ELR (cell line): ENCODE results near the gene ITGB5.

Experiments used
- DNase-seq: peaks from one replicate; pipeline ENCODE4 v3.0.0-alpha.2; 2015; ENCODE audit warnings: low read depth

The ITGB5 gene

GRCh38 chr3:124893526-124893925 is 6.4 kb upstream of the ITGB5 start:
- no peak for DNase-seq

GRCh38 chr3:124890573-124891190 is 3.5 kb upstream of the ITGB5 start:
- DNase-seq, result no peak

DNA sequence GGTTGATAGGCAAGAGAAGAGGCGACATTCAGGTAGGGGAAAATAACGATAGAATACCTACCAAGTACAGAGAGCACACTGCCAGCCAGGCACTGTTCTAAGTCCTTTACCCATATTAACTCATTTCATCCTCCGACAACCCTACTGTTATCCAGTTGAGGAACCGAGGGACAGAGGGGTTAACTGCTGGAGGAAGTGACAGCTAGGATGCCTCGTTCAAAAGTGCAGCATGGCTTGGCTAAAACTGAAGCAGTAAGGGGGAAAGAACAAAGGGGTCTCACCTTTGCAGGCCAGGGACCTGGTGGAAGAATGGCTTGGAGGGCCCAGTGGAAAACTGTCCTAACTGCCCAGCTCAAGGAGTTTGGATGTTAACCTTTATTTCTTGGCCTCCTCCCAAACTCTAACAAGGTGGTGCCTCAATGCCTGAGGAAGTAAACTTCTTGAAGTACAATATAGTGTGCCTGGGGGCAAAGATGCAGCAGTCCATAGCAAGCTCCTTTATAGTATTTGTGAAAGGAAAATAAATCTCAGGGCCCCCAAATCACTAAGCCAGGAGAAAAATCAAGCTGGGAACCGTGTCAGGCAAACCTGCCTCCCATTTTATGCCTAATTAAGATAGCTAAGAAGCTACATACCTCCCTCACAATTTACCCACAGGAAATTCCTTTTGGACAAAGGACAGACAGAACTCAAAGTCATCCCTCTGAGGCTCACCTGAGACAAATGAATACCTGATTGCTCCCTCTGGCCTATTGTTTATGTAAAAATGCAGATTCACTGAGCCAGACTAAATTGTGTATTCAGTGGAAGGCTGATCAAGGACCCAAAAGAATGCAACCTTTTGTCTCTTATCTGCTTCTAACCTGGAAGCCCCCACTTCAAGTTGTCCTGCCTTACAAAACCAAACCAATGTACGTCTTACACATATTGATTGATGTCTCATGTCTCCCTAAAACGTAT is 1.6 kb upstream of the ITGB5 start:
- no peak for DNase-seq

DNA sequence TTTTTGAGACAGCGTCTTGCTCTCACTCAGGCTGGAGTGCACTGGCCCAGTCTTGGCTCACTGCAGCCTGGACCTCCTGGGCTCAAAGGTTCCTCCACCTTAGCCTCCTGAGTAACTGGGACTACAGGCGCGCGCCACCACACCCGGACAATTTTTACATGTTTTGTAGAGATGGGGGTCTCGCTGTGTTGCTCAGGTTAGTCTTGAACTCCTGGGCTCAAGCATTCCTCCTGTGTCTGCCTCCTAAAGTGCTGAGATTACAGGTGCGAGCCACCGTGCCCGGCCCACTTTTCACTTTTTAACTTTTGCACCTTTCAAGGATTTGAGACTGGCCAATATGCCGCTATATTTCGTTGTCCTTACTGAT is 750 bp upstream of the ITGB5 start:
- no peak for DNase-seq

- peak; percentile 76 for DNase-seq
These were observed 753 bp downstream of the ITGB5 start for GRCh38 chr3:124886168-124887056.

DNA sequence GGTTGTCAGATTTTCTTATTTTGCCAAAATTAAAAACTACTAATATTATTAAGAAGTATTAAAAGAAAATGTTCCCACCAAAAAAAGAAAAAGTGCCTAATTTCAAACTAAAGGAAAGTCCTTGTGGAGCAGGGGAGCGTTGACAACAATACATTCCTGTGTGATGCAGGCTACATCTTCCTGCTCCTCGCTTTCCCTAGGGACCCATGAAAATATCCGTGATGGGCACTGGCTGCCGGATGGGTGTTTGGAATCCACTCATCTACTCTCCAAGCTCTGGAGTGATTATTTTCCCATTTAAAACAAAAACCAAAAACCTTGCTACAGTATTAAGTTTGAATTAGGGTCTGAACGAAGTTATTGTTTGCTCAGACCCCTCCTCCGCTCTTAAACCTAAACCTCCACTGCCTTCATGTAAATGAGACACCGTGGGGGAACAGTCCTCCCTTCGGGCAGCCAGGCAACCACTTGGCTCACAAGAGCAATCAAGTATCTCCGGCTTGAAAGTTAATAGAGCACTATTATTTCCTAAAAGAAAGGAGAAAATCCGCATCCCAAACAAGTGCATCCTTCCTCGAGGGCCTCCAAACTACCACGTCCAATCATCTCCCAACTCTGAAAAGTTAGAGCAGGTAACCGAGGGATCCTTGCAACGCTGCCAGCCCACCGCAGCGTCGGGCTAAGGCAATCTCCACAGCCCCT is 1.5 kb downstream of the ITGB5 start:
- DNase-seq, result peak; percentile 55

- DNase-seq, result no peak
These were observed 2.6 kb downstream of the ITGB5 start for GRCh38 chr3:124884474-124885101.

GRCh38 chr3:124883766-124884473 is 3.2 kb downstream of the ITGB5 start:
- DNase-seq, result peak; percentile 82

DNA sequence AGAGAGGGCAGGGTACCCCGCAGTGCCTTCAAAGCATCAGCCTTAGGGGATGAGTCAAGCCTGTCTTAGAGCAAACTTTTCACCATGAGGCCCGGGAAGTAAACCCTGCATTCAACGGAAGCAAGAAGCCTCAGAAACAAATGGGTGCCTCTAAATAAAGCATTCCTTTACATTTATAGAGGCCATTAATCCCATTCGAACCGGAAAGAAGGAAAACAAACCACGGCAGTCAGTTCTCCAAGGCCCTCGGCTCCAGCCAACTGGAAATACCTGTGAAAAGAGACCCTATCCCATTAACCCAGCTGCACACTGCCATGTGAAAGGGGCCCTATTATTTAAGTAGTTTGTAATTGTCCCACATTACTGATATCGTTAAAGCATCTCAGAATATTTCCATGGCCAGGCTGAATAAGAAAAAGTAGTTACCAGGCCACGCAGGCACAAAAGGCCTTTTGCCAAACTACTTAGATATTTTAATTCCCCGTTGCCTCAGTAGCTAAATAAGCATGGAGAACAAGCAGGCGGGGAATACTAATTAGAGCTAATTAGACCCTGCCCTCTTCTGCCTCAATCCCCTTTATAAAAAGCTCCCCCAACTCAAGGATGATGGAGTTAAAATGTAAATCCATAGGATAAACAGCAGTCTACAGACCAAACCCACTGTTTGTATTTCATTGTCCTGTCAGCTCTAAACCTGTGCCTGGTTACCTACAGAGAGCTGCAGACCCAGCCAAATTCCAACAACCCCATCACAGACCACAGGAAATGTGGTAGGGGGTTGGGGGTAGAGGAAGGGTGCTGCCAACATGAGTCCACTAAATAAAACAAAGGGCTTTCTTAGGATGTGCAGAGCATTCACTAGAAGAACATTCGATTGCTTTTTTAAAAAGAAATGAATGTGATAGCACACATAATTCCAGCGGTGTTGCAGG is 4.1 kb downstream of the ITGB5 start:
- peak; percentile 64 for DNase-seq

GRCh38 chr3:124881976-124882697 is 5.0 kb downstream of the ITGB5 start:
- DNase-seq, result peak; percentile 64

DNA sequence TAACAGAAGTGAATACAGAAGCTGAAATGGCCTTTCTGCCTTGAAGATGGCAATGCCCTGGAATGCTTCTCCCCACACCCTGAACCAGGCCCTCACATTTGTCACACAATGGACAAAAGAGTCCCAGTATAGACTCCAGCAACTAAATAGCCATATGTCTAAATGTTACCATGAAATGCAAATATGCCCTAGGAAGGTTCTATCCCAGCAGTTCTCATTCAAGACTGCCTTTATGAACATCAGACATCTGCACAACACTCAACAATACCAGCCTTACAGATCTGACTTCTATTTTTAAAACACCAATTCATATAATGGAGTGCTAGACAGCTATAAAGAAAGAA is 7.9 kb downstream of the ITGB5 start:
- DNase-seq, result no peak

GRCh38 chr3:124878561-124879336 is 8.4 kb downstream of the ITGB5 start:
- peak; percentile 98 for DNase-seq

DNA sequence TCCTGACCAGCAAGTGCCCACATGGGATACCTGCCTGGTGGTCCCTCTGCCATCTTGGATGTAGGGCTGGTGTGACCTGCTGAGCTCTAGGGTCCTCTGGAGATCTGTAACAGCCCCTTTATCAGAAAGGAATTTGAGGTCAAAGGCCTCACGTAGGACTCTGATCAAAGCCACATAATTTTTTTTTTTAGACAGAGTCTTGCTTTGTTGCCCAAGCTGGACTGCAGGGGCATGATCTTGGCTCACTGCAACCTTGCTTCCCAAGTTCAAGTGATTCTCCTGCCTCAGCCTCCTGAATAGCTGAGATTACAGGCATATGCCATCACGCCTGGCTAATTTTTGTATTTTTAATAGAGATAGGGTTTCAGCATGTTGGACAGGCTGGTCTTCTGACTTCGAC is 9.5 kb downstream of the ITGB5 start:
- peak; percentile 33 for DNase-seq

- DNase-seq, result no peak
These were observed 10.7 kb downstream of the ITGB5 start for GRCh38 chr3:124876401-124876878.

DNA sequence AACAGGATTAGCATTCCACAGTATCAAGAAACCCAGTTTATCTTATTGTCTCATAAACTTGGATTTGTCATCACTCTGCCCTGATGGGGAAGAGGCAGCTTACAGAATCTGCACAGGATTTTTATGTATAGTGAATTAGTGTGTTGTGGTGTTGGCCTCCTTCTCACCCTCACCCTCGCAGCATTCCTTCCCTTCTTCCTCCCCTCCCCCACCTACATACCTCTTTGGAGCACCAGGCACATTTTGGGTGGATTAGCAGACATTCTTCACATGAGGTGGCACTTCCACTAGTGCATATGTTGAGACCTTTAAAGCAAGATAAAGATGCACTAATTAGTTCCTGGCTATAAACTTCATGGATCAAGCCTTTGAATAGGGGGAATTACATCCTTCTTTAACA is 13.9 kb downstream of the ITGB5 start:
- DNase-seq, result no peak

DNA sequence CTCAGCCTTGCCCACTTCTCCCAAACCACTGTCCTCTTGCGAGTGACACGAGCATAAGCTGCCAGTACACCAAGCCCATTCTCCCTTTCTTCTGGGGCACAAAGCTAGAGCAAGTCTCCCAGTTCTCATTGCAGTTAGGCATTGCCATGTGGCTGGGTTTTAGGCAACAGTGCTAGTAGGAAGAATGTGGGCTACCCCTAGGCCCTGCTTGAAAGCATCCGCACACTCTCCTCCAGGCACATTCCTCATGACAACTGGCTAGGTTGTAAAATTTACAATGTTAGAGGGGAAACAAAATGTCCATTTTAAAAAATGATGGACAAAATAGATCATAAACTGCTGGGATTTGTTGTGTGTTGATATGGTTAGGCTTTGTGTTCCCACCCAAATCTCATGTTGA is 19.7 kb downstream of the ITGB5 start:
- no peak for DNase-seq

DNA sequence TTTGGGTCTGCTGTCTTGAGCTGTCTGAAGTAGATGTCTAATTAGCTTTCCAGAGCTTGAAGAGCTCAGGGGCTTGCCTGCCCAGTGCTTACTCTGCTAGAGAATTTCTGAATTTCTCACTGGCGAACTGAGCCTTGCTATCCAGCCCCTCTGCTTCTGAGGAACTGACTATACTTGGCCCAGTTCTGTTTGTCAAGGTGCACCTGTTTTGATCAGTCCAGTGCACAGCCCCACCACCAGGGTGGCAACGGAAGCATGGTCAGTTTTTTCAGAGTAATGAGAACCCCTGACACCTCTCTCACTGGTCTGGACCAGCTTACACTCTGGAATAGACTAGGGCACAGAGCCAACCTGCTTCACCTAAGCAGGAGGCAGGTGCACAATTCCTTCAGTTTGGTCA is 25.2 kb downstream of the ITGB5 start:
- DNase-seq, result no peak

- DNase-seq, result no peak
These were observed 26.1 kb downstream of the ITGB5 start for GRCh38 chr3:124861041-124861440.
